NCI-H2227 treated with DMSO at 0.1 percent for 48 hours (cell line): ENCODE data around the gene HOXD8.

Experiments used
- DNase-seq: peaks from one replicate; lab custom pipeline; 2025; lab: John Stamatoyannopoulos, UW

Gene HOXD8

GRCh38 chr2:176160251-176160985, 30.9 kb downstream of the HOXD8 start:
- no peak for DNase-seq

GRCh38 chr2:176160986-176161824, 31.7 kb downstream of the HOXD8 start:
- no peak for DNase-seq

GRCh38 chr2:176161825-176162626, 32.5 kb downstream of the HOXD8 start:
- no peak for DNase-seq

- DNase-seq = no peak
Measured at GRCh38 chr2:176162911-176163671, 33.6 kb downstream of the HOXD8 start.

GRCh38 chr2:176163672-176164056, 34.2 kb downstream of the HOXD8 start:
- DNase-seq = no peak

- DNase-seq = no peak
Measured at GRCh38 chr2:176164201-176164600, 34.7 kb downstream of the HOXD8 start.

GRCh38 chr2:176164611-176165369, 35.3 kb downstream of the HOXD8 start:
- no peak for DNase-seq

GRCh38 chr2:176165370-176166050, 36.0 kb downstream of the HOXD8 start:
- DNase-seq = no peak

GRCh38 chr2:176166272-176166671, 36.8 kb downstream of the HOXD8 start:
- DNase-seq = no peak

GRCh38 chr2:176167398-176167797, 37.9 kb downstream of the HOXD8 start:
- DNase-seq = no peak

GRCh38 chr2:176169181-176169580, 39.7 kb downstream of the HOXD8 start:
- DNase-seq = no peak

- no peak for DNase-seq
Measured at GRCh38 chr2:176169711-176170110, 40.2 kb downstream of the HOXD8 start.

- no peak for DNase-seq
Measured at GRCh38 chr2:176170602-176171305, 41.2 kb downstream of the HOXD8 start.

- no peak for DNase-seq
Measured at GRCh38 chr2:176171351-176172006, 42.0 kb downstream of the HOXD8 start.

GRCh38 chr2:176172007-176172894, 42.7 kb downstream of the HOXD8 start:
- DNase-seq = no peak

GRCh38 chr2:176172895-176173566, 43.5 kb downstream of the HOXD8 start:
- no peak for DNase-seq

- DNase-seq = no peak
Measured at GRCh38 chr2:176173567-176174381, 44.3 kb downstream of the HOXD8 start.
